Heart right ventricle (tissue), 16 donors: Measurements from ENCODE around the gene GASK1A. TPM values are rescaled to one million over a fixed set of nuclear protein-coding genes. Genes with fewer than 3 reads are reported as not detected.

ENCODE experiments used
- ATAC-seq, 8 donors: fragments of 200-7000 bp; cut with Tn5 transposase; one replicate each; pipeline ENCODE4 v1.9.1; 2020; ENCODE audit warnings: mild to moderate bottlenecking in 8 of 8, moderate library complexity in 8 of 8, moderate number of reproducible peaks in 1 of 8
- DNase-seq, 2 donors: peaks; one replicate each; pipeline ENCODE4 v3.0.0-alpha.2; 2020
- H3K27ac ChIP-seq, 10 donors: fragments of 200-600 bp; sonication (generic) in 2 of 10; one replicate each; pipeline versions ENCODE4 v1.5.0 to v1.8.0; 2020 to 2022; ENCODE audit warnings: mild to moderate bottlenecking in 3 of 10
- H3K27me3 ChIP-seq, 7 donors: fragments of 200-600 bp; one replicate each; pipeline ENCODE4 v1.8.0; 2021 to 2022; ENCODE audit warnings: mild to moderate bottlenecking in 2 of 7
- H3K36me3 ChIP-seq, 9 donors: fragments of 200-600 bp; sonication (generic) in 1 of 9; one replicate each; pipeline versions ENCODE4 v1.5.0 to v1.8.0; 2020 to 2022; ENCODE audit warnings: mild to moderate bottlenecking in 2 of 9
- H3K4me1 ChIP-seq, 9 donors: fragments of 200-600 bp; sonication (generic) in 1 of 9; one replicate each; pipeline versions ENCODE4 v1.5.0 to v1.8.0; 2020 to 2022; ENCODE audit warnings: mild to moderate bottlenecking in 4 of 9
- H3K4me3 ChIP-seq, 10 donors: fragments of 200-600 bp; sonication (generic) in 2 of 10; one replicate each; pipeline versions ENCODE4 v1.5.0 to v1.8.0; 2020 to 2022; ENCODE audit warnings: mild to moderate bottlenecking in 7 of 10, moderate library complexity in 2 of 10
- H3K9me3 ChIP-seq, 11 donors: fragments of 200-600 bp in 10 of 11; sonication (generic) in 2 of 11; one replicate each; pipeline versions ENCODE4 v1.5.0 to v1.8.0; 2013 to 2022; ENCODE audit warnings: mild to moderate bottlenecking in 2 of 11, control low read depth in 1 of 11, moderate library complexity in 1 of 11
- WGBS, 2 donors: extraction: QIAGEN DNeasy Blood & Tissue Kit; methylation state at CpG; one replicate each; pipeline ENCODE4 v1.1.7; 2013; ENCODE audit warnings: inconsistent platforms in 1 of 2; 5-methylcytosine and 5-hydroxymethylcytosine counted together
- intact Hi-C, 10 donors: fragments of 100-400 bp; cut with DNase I; formaldehyde crosslinking; loops; one replicate each; pipeline versions ENCODE4 v1.11.1 to v1.14.2; 2022
- polyA plus RNA-seq, 2 donors: library from polyadenylated mRNA; stranded (reverse); fragments of 200-250 nt; gene quantifications; one replicate each; pipeline ENCODE4 v1.2.3, GENCODE V29; 2013
- total RNA-seq, 10 donors: library from RNA; stranded (reverse); fragmentation: NEBNext Ultra II Directional in 3 of 10; extraction: Animal tissue kit (Norgen Biotek cat#: 25700) in 3 of 10; gene quantifications; one replicate each; pipeline versions ENCODE4 v1.2.1 to v1.2.4, GENCODE V29; 2021 to 2023
- TF ChIP-seq, protein P1 (sequence below), 9 donors: fragments of 200-600 bp; sonication (generic) in 2 of 9; IDR thresholded peaks; one replicate each; pipeline versions ENCODE4 v1.5.0 to v1.8.0; 2021 to 2022; ENCODE audit warnings: antibody characterized with exemption in 9 of 9, mild to moderate bottlenecking in 5 of 9, moderate library complexity in 1 of 9
- donor health status: Arrhythmogenic right ventricular cardiomyopathy.
- donor health status: ischemic (EF 13 %, LVEDD 7.1; RV severe dilation, severe dysfunction).
- donor health status: healthy with polysubstance abuse.
- donor health status: DM: no; HTN: yes; CAD: no.
- donor health status: DM: no; HTN: no; CAD: no.
- donor health status: ischemic (EF 25% LVEDD 6.9; RV normal size, moderate dysfunction).
- donor health status: ischemic (EF 25% LVEDD 5.7; RV mildly dilated, moderate dysfunction).
- donor health status: healthy.
- donor health status: DM: yes; HTN: yes; CAD: no.
- donor health status: Ischemic cardiomyopathy.
- donor health status: ischemic (EF 35%, LVEDD 5.7; RV mildly dilated, moderate dysfunction).
- donor health status: nonischemic (EF 11% LVEDD 7.7; RV severe dilation, severe dysfunction).
- donor health status: DM: yes; HTN: yes; CAD: no.
- donor health status: PGD.
- donor health status: ischemic (EF 29% LVEDD 5.4; RV normal size, mild dysfunction).
- donor health status: nonischemic (EF 23%, LVEDD 6.1; RV moderate dilation, normal function).

GASK1A gene
- total and polyA plus RNA-seq, 12 donors: 0.28 to 1.5 (median 0.58) TPM

DNA sequence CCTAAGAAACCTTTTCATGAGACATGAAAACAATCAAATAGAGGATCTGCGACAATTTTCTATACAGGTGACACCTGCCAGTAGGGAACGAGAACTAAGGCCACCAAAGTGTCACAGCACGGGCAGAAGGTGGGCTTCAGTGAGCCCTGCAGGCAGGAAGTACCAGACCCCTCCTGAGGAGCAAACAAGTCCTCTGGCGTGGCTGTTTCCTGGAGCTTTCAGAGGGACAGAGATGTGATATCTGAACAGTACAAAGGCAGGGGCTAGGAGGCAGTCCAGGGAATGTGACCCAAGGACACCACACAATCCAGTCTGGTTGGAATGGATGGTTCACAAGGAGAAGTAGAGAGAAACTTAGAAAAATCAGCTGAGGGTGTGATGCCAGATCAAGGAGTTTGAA, 110.0 kb downstream of the GASK1A start:
- ATAC-seq: no peak
- 94% methylated on average over 4 of the region's 4 CpGs for WGBS, 2 donors
- TF ChIP-seq, protein P1, sequence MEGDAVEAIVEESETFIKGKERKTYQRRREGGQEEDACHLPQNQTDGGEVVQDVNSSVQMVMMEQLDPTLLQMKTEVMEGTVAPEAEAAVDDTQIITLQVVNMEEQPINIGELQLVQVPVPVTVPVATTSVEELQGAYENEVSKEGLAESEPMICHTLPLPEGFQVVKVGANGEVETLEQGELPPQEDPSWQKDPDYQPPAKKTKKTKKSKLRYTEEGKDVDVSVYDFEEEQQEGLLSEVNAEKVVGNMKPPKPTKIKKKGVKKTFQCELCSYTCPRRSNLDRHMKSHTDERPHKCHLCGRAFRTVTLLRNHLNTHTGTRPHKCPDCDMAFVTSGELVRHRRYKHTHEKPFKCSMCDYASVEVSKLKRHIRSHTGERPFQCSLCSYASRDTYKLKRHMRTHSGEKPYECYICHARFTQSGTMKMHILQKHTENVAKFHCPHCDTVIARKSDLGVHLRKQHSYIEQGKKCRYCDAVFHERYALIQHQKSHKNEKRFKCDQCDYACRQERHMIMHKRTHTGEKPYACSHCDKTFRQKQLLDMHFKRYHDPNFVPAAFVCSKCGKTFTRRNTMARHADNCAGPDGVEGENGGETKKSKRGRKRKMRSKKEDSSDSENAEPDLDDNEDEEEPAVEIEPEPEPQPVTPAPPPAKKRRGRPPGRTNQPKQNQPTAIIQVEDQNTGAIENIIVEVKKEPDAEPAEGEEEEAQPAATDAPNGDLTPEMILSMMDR (IDR thresholded peaks at IDR 0.05): no peak
- no peak for DNase-seq
- peaks cover 0 to 16% (median 3%) of the 10 kb centered on the region in 9 donors for H3K4me1 ChIP-seq
- no peak overlapping the region for H3K27ac ChIP-seq
- H3K4me3 ChIP-seq: no peak overlapping the region
- H3K9me3 ChIP-seq: no peaks in the 10 kb centered on the region
- H3K27me3 ChIP-seq: no peaks in the 10 kb centered on the region
- peaks cover 0 to 15% (median 0%) of the 10 kb centered on the region in 9 donors for H3K36me3 ChIP-seq
- intact Hi-C loops: no loop called here

DNA sequence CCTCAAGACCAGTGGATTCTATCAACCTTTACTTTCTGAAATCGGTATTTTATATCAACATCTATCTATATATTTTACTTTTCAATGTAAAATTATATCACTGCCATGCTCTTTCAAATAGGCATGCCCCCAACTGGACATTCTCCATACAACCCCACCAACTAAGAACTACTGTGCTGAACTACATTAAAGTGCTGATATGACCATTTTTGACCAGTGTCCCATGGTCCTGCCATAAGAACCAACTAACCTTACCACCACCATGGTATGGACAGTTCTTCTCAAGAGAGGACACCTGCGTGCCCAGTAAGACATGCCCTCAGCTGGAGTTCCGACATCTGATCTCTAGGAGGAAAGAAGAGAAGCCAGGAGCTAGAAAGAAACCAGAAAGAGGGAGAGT, 111.1 kb downstream of the GASK1A start:
- 95 to 100% methylated on average over 3 of the region's 3 CpGs for WGBS, 2 donors
- ATAC-seq: no peak
- TF ChIP-seq, protein P1 (IDR thresholded peaks at IDR 0.05): no peak
- Histone ChIP-seq H3K36me3 (peaks cover 0 to 14% (median 0%) of the 10 kb centered on the region in 9 donors), H3K9me3 (no peaks in the 10 kb centered on the region), H3K4me1 (peaks cover 0 to 23% (median 3%) of the 10 kb centered on the region in 9 donors), H3K27ac (no peak overlapping the region), H3K27me3 (no peaks in the 10 kb centered on the region), H3K4me3 (no peak overlapping the region)
- no peak for DNase-seq
- intact Hi-C loops: no loop called here

DNA sequence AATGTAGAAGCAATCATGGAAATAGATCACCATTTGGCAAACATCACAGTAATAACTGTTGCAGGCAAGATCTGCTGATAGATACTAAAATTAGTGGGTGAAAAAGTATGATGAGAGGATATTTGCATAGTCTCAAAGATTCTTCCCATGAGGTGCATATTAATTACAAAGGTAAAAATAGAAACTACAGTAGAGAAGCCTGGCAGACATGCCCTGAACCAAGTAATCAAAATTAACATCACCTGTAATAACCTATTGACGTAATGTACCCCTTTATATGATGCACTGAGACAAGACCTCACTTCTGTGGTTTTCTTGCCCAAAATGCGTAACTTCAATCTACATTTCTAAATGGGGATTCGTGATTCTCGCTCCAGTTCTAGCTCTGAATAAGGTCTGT, 112.4 kb downstream of the GASK1A start:
- TF ChIP-seq, protein P1 (IDR thresholded peaks at IDR 0.05): no peak
- WGBS, 2 donors: 98 to 99% methylated on average over 4 of the region's 4 CpGs
- DNase-seq (no peak), ATAC-seq (no peak)
- intact Hi-C loops: no loop called here
- no peak overlapping the region for H3K27ac ChIP-seq
- no peak overlapping the region for H3K4me3 ChIP-seq
- H3K9me3 ChIP-seq: no peaks in the 10 kb centered on the region
- peaks cover 0 to 4% (median 0%) of the 10 kb centered on the region in 9 donors for H3K36me3 ChIP-seq
- peaks cover 0 to 23% (median 3%) of the 10 kb centered on the region in 9 donors for H3K4me1 ChIP-seq
- H3K27me3 ChIP-seq: no peaks in the 10 kb centered on the region

DNA sequence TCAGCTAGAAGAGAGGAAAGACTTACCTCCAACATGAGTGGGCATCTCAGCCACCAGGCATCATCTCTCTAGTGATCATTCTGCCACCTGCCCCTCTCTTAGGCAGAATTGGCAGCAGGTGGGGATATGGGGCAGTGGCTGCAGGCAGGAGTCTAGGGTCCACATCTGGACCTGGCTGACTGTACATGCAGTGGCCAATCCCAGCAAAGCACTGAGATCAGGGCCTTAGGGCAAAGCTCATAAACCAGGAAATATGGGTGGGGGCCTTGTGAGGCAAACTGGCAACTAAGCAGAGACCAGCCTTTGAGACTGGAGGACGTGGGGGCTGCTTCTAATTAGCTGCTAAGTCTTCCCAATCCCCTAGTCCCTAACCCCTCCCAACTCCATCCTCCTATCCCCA, 113.9 kb downstream of the GASK1A start:
- TF ChIP-seq, protein P1 (IDR thresholded peaks at IDR 0.05): no peak
- 75 to 83% methylated on average over 1 of the region's 1 CpG for WGBS, 2 donors
- Histone ChIP-seq H3K27ac (no peak overlapping the region), H3K27me3 (no peaks in the 10 kb centered on the region), H3K36me3 (peaks cover 0 to 4% (median 0%) of the 10 kb centered on the region in 9 donors), H3K9me3 (no peaks in the 10 kb centered on the region), H3K4me1 (peaks cover 0 to 23% (median 3%) of the 10 kb centered on the region in 9 donors), H3K4me3 (no peak overlapping the region)
- no peak for DNase-seq
- intact Hi-C loops: no loop called here
- ATAC-seq: no peak
